ENCODE data around the gene BAG2.

- no peak for TF ChIP-seq POLR2A (IDR thresholded peaks at IDR 0.05)
- no peak for TF ChIP-seq CTCF (IDR thresholded peaks at IDR 0.05)
Observed at GRCh38 chr6:57162516-57162915, 9.6 kb upstream of the BAG2 start.
